ENCODE results near the gene PLD6.
"Not testable (repeated sequence)": the region's sequence is repeated elsewhere in the genome, so short reads cannot be mapped to it uniquely, and the experiment has no call there.

The PLD6 gene

DNA sequence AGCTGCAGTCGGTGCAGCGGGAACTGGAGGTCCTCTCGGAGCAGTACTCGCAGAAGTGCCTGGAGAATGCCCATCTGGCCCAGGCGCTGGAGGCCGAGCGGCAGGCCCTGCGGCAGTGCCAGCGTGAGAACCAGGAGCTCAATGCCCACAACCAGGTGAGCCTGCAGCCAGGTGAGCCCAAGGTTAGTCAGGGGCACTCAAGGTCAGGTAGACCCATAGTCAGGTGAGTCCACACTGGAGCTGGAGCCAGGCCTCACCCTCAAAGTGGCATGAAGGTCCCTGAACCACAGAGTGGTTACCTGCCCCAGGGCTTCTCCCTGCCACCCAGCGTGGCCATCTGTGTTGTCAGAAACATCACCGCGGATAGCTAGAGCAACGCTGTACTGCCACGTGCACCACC, 32.2 kb downstream of the PLD6 start:
- no peak for DNase-seq

DNA sequence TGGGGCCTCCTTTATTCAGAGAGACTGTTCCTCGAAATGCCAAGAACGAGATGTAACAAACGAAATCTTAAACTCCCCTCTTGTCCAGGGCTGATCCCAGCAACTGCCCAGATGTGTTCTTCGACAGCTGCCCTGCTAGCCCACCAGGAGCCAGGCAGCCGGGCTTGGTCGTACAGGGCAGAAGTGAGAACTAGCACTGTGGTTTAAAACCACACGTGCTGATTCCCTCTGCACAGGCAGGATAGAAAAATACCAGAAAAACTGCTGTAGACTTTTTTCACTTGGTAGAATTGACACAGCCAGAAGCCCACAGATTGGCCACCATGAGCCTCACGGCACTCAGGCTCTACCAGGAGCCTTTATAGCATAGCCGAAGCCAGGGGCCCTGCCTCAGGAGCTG, 33.1 kb downstream of the PLD6 start:
- DNase-seq = no peak

DNA sequence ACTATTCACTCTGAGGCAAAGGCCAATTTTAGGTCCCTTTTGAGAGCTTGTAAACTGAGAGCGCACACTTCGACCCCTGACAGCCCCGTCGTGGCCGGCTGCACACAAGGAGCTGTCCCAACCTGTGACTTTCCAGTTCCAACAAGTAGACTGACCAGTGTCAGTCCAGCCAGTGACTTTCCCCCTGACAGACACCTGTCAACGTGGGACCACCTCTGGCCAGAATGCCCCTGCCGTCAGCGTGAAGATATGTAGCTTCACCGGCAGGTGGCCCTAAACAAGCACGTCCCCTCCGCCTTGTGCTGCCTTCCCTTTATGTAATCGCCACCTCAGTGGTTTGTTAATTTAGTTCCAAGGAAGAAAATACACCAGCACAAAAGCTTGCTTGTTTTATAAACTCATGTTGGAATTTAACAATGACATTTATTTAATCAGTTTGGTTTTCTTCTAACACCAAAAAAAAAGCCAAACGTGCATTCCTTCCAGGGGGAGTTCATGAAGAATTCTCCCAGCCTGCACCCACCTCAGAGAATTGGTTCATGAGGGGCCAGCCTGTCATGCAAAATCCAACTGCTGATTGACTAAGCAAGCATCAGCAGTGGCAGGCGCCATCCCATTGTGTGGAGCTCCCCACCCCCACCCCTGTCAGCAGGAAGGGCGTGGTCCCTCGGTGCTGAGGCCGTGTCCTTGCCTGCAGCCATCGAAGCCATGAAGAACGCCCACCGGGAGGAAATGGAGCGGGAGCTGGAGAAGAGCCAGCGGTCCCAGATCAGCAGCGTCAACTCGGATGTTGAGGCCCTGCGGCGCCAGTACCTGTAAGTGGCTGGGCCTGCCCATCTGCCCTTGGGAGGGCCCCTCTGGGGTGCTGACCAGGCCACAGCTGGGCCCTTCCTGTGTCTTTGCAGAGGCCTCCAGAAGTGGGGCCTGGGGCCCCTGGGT, 33.9 kb downstream of the PLD6 start:
- no peak for DNase-seq

DNA sequence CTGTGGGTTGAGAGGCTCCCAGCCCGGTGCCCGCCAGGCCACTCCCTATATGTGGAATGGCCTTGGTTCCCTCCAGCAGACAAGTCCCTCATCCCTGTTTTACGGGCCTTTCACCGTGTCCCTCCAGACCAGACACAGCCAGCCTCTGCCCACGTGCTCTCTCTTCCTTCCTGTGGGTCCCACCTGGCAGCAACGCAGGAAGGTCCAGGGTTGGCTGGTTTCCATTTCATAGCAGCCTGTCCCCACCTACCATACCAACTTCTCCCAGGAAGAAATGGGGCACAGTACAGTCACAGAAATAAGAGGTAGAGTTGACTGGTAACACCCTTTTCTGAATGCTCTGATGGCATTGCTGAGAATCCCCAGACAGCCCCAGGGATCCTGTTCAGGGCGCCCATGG, 34.9 kb downstream of the PLD6 start:
- no peak for DNase-seq

DNA sequence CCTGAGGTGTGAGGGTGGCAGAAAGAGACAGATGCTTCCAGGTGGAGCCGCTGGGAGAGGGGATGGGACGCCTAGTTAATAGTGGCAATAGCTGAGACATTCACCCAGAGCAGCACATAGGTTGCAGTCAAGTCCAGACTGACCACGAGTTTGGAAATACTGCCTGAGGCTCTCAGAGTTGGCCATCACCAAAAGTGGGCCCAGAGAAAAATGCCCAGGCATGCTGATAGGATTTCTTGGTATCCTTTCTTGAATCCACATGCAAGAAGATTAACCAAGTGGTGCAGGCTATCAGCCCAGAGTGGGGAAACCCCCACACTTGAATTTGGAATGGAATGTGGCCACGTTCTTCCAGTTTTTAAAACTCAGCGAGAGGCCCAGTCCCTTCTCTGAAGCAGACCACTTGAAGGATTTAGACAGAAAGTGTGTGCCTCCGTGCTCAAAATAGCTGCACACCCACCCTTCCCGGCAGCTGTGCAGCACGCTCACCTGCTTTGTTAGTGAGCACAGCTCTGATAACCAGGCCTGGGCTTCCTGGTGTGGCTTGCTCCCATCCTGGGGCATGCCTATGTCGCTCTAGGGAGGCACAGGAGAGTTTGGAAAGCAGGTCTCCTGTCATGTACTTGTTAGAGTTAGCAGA, 35.7 kb downstream of the PLD6 start:
- no peak for DNase-seq

DNA sequence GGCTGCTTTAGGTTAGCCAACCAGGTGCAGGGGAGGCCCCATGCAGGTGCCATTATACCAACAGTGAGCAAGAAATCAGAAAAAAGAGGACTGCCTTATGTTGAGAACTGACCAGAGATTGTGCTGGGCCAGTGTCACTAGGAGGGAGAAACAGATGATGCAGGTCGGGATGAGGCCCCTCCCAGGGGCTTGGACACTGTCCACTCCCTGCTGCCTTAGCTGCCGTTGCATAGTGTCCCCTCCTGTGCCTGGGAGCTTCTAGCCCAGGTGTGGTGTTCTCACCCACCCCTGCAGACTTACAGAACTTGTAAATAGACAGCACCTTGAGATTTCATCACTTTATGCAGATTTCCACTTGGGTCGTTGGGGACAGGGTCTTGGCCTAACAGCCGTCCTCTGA, 36.7 kb downstream of the PLD6 start:
- no peak for DNase-seq

DNA sequence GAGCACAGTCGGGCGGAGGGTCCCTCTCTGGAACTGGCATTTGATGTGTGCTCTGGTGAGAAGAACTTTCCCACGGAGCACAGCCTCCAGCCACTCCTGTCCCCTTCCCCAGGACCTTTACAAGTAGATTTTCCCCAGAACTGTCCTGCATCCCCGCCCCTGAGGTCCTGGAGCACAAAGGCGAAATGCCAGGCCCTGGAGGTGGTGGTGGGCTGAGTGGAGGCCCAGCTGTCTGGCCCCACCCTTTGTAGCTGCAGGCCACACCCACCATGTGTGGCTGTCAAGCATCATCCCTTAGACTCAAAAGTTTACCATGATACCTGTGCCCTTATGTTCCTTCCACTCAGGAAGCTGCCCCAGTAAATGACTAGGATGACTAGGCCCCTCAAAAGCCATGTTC, 37.7 kb downstream of the PLD6 start:
- no peak for DNase-seq

DNA sequence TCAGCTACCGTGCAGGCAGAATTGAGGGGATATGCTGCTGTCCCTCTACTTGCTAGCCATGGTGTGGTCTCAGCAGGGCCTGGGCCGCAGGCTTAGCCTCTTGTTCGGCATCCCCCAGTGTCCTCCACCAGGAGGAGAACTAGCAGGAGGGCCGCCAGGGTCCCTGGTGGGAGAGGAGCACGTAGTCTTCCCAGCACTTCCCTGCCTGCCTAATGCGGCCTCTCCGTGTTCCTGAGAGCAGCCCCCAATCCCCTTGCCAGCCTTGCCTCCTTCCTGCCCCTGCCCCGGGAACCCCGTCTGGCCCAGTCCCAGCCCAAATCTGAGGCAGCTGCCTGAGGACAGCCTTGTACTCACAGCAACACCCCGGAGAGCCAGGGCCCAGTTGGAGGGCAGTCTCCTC, 38.1 kb downstream of the PLD6 start:
- no peak for DNase-seq

DNA sequence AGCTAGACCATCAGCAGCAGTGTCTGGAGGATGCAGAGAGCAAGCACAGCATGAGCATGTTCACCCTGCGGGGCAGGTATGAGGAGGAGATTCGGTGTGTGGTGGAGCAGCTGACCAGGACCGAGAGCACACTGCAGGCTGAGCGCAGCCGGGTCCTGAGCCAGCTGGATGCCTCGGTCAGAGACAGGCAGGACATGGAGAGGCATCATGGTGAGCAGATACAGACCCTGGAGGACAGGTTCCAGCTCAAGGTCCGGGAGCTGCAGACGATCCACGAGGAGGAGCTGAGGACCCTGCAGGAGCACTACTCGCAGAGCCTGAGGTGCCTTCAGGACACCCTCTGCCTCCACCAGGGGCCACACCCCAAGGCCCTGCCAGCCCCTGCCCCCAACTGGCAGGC, 38.8 kb downstream of the PLD6 start:
- DNase-seq = no peak

DNA sequence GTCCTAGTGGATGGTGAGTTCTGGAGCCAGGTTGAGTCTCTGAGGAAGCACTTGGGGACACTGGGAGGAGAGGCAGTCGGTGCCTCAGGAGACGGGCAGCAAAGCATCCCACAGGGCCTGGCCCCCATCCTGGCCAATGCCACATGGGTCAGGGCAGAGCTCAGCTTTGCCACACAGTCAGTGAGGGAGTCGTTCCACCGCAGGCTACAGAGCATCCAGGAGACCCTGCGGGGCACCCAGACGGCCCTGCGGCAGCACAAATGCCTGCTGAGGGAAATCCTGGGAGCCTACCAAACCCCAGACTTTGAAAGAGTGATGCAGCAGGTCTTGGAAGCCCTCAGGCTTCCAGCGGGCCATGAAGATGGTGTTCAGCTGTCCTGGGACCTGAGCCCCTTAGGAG, 39.7 kb downstream of the PLD6 start:
- DNase-seq = no peak

DNA sequence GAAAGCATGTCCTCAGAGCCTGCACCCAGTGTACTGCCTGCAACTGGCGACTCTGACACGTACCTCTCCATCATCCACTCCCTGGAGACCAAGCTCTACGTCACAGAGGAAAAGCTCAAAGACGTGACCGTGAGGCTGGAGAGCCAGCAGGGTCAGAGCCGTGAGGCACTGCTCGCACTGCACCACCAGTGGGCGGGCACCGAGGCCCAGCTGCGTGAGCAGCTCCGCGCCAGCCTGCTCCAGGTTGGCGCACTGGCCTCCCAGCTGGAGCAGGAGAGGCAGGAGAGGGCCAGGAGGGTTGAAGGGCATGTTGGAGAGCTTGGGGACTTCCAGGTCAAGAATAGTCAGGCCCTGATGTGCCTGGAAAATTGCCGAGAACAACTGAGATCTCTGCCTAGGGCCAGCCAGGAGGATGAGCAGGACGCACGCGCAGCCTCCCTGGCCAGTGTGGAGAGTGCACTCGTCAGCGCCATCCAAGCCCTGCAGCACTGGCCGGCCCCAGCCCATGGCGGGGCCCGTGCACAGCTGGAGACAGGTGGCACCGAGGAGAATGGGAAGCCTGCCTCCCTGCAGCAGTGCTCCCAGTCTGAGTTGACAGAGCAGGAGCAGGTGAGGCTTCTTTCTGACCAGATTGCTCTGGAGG, 40.3 kb downstream of the PLD6 start:
- DNase-seq = no peak

DNA sequence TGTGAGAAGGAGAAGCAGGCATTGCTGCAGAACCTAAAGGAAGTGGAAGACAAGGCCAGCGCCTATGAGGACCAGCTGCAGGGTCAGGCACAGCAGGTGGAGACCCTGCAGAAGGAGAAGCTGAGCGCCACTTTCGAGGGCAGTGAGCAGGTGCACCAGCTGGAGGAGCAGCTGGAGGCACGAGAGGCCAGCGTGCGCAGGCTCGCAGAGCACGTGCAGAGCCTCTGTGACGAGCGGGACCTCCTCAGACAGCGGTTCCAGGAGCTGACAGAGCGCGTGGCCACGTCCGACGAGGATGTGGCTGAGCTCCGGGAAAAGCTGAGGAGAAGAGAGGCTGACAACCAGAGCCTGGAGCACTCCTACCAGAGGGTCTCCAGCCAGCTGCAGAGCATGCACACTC, 41.5 kb downstream of the PLD6 start:
- no peak for DNase-seq

DNA sequence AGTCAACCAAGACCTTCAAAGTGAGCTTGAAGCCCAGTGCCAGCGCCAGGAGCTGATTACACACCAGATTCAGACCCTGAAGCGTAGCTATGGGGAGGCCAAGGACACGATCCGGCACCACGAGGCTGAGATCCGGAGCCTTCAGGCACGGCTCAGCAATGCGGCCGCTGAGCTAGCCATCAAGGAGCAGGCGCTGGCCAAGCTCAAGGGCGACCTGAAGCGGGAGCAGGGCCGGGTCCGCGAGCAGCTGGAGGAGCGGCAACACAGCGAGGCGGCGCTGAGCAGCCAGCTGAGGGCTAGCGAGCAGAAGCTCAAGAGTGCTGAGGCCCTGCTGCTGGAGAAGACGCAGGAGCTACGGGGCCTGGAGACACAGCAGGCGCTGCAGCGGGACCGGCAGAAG, 42.0 kb downstream of the PLD6 start:
- DNase-seq = no peak

DNA sequence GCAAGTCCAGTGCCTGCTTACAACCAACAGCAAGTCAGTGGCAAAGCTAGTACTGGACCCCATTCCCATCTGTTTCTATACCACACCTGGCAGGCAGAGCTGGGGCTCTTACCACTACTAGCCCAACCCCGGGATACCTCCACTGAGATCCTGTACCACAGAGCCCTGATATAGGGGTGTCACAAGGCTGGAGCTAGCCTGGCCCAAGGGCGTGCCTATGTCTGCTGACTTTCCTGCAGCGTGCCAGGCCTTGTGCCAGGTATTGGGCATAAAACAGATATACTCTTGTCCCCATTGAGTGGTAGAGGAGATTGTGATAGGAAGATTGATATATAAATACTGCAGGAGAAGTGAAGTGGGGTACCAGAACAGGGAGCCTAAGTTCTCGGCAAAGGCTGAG, 44.4 kb downstream of the PLD6 start:
- no peak for DNase-seq

DNA sequence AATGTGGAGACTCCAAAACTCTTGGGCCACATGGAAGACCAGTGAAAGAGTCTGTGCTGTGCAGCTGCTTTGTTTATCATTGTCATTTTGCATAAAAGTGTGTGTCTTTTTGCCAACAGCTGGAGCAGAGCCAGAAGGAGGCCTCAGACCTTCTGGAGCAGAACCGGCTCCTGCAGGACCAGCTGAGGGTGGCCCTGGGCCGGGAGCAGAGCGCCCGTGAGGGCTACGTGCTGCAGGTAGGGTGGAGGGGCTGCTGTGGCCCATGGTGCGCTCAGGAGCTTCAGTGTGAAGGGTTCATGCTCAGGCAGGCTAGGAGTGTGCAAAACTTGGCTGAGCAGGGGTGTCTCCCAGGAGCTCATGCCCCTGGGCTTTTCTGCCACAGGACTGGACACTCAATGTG, 45.0 kb downstream of the PLD6 start:
- no peak for DNase-seq

DNA sequence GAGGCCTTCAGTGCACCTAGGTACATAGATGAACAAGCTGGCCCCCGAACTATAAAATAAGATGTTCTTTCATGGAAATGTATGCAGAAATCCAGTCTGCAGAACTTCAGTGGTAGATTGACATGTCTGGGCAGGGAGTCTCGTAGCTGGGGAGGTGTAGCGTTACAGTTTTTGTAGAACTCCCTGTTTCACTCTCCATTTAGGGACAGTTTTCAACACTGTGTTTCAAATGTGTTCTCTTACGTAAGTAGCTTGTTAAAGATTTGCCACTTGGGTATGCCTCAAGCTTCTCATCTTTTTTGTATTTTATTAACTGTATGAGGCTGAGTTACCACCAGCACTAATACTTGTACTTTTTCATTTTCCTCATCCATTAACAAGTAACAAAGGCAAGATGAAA, 46.6 kb downstream of the PLD6 start:
- no peak for DNase-seq

DNA sequence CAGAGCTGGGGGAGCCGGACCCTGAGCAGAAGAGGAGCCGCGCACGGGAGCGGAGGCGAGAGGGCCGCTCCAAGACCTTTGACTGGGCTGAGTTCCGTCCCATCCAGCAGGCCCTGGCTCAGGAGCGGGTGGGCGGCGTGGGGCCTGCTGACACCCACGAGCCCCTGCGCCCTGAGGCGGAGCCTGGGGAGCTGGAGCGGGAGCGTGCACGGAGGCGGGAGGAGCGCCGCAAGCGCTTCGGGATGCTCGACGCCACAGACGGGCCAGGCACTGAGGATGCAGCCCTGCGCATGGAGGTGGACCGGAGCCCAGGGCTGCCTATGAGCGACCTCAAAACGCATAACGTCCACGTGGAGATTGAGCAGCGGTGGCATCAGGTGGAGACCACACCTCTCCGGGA, 47.6 kb downstream of the PLD6 start:
- not testable (repeated sequence) for DNase-seq

DNA sequence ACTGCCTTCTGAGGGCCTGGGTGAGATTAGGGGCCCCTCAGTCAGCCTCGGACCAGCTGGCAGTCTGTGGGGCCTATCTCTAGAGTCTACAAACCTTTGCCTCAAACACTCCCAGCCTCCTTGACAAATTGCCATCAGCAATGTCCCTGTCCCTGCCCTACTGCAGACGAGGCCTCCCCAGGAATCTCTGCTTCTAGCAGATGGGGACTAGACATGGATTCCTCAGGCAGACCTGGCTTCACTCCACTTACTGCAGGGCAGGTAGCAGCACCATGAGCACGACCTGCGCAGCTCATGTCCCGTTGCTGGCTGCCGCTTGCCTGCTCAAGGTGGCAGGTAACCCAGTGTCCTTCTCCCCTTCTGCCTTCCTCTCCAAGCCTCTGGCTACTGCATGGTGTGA, 49.1 kb downstream of the PLD6 start:
- no peak for DNase-seq

DNA sequence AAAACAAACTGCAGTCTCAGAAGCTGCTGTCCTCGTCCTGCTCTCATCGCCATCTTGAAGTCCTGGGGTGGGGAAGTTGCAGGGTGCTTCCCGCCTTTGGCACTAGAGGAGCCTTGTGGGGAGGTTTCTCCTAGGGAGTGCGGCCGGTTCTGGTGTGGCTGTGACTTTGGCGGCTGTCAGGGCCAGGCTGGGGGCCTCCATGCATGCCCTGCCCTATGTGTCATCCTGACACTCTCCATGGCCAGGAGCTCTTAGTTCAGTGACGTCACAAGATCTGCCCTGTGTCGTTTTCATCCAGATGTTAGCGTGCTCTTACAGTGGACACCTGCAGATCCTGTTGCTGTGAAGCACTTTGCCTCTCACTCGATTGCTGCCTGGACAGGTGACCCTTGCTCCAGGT, 49.6 kb downstream of the PLD6 start:
- DNase-seq = no peak

DNA sequence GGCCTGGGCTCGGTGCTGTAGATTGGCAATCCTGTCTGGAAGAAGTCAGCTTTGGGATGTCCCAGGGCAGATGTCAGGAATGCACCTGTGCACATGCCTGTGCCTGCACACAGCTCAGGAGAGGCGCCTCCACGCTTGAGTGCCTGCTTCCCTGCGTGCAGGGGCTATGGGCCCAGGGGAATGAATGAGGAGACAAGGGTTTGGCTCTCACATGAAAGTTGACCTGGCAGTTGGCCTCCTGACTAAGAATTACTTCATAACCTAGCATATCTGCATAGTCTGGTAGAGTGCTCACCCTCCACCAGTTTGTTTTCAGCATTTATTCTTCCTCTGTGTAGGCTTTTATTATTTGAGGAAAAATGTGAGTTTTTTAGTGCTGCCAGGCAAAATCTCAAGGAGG, 50.0 kb downstream of the PLD6 start:
- no peak for DNase-seq

DNA sequence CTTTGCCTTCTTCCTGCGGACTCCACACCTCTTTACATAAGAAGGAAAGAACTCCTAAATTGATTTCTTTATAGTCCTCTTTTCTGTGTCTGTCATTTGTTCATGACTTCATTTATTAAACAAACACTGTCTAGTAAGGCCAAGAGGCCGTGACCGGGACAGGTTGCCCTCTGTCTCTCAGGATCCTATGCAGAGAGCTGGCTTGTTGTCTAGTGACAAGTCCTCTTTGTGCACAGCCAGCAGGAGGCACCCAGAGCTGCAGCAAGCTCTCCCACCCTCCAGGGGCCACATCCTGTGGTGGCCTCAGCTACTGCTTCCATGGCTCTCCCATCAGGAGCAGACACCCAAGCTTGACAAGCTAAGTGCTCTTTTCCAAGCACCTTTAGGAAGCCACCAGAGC, 50.6 kb downstream of the PLD6 start:
- peak in 1 of 5 donors; percentile 41 for DNase-seq

DNA sequence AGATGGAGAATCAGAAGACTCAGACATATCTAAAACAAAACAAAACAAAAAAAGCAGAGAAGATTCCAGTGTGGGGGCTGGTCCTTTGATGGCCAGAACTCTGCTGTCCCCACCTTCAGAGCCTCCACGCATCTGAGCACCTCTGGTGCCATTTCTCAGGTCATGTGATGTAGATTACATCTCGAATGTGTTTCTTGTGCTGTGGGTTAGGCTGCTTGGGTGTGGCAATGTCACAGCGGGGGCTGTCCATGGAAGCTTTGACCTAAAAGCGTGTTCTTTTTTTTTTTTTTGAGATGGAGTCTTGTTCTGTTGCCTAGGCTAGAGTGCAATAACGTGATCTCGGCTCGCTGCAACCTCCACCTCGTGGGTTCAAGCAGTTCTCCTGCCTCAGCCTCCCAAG, 51.2 kb downstream of the PLD6 start:
- no peak for DNase-seq

DNA sequence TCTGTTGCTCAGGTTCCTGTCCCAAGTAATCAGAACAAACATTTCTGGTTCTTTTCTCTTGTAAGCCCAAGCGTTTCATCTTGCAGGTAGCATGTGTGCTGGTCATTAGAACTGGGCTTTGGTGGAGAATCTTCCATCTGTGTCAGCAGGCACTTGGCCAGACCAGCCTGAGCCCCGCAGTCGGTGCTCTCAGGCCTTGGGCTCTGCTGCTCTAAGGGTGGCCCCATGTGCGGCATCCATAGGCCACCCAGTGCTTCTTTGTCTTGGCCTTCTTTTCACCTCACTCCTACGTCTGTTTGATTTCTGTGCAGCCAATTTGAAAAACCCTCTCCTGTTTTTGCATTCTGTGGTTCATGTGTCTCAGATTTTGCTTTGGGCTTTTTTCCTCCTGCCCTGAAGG, 51.6 kb downstream of the PLD6 start:
- no peak for DNase-seq

DNA sequence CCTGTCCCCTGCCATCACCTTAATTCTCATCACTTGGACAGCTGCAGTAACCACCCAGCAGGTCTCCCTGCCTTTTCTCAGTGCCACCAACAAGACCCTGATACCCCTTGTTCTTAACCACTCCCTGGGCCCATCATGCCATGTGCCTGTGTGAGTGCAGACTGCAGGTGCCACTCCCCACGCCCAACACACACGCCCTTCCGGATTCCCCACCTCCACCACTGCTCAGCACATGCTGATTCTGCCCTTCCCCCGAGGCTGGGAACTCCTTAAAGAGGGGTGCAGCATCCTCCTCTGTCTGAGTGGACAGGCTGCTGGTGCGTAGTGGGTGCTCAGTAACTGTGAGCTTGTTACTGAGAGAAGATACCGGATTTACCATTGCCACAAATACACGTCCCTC, 52.4 kb downstream of the PLD6 start:
- no peak for DNase-seq

Measured in T-helper 1 cell (primary cell).